ENCODE data around the gene KIF16B. TPM values are rescaled to one million over a fixed set of nuclear protein-coding genes. Genes with fewer than 3 reads are reported as not detected.

KIF16B gene
- total and polyA plus RNA-seq, 2 of the 8 experiments (the other 6 are each of a cell fraction or from before 2014, with no cell fraction given), result 3.0 to 9.2 TPM

DNA sequence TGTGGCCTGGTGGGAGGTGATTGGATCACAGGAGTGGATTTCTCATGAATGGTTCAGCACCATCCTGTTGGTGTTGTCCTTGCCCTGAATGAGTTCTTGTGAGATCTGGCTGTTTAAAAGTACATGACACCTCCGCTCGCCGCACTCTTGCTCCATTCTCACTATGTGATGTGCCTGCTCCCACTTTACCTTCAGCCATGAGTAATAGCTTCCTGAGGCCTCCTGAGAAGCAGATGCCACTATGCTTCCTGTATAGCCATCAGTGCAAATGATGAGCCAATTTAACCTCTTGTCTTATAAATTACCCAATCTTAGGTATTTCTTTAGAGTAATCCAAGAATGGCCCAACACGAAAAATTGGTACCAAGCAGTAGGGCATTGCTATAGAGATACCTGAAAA lies 34.5 kb downstream of the KIF16B start (continued):
- TF ChIP-seq, protein P1, sequence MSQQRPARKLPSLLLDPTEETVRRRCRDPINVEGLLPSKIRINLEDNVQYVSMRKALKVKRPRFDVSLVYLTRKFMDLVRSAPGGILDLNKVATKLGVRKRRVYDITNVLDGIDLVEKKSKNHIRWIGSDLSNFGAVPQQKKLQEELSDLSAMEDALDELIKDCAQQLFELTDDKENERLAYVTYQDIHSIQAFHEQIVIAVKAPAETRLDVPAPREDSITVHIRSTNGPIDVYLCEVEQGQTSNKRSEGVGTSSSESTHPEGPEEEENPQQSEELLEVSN (IDR thresholded peaks at IDR 0.05), result no peak
- TF ChIP-seq EZH2 (IDR thresholded peaks at IDR 0.05; ENCODE audit: low read depth, low read length, severe bottlenecking) (no peak), JUN (IDR thresholded peaks at IDR 0.05; ENCODE audit: low read depth, low read length) (no peak), CEBPB (IDR thresholded peaks at IDR 0.05; ENCODE audit: low read depth, low read length) (no peak), EGR1 (IDR thresholded peaks at IDR 0.05; ENCODE audit: borderline replicate concordance, low read depth, low read length) (no peak), GTF2F1 (IDR thresholded peaks at IDR 0.05; ENCODE audit: borderline replicate concordance, low read depth, low read length) (no peak), TCF12 (IDR thresholded peaks at IDR 0.05; ENCODE audit: low read depth, low read length) (no peak), SAP30 (IDR thresholded peaks at IDR 0.05; ENCODE audit: insufficient read depth, insufficient replicate concordance, low read length) (no peak)

Data from H1 (cell line).